Measurements from ENCODE around the gene LINC00305.

The LINC00305 gene

GRCh38 chr18:64148988-64149387 lies at the start of gene LINC00305:
Gene LINC00305, minus strand, starts transcription at chr18:64149088.
- DNase-seq (ENCODE audit: low spot score): no peak

- DNase-seq (ENCODE audit: low spot score): no peak
Measured at GRCh38 chr18:64191069-64191468, 42.2 kb upstream of the LINC00305 start.

GRCh38 chr18:64185987-64186386 lies 37.1 kb upstream of the LINC00305 start:
- no peak for DNase-seq (ENCODE audit: low spot score)

GRCh38 chr18:64183665-64184064 lies 34.8 kb upstream of the LINC00305 start:
- DNase-seq (ENCODE audit: low spot score): no peak

GRCh38 chr18:64180617-64181016 lies 31.7 kb upstream of the LINC00305 start:
- DNase-seq (ENCODE audit: low spot score): no peak

GRCh38 chr18:64180171-64180570 lies 31.3 kb upstream of the LINC00305 start:
- DNase-seq (ENCODE audit: low spot score): no peak

GRCh38 chr18:64179556-64180080 lies 30.7 kb upstream of the LINC00305 start:
- DNase-seq (ENCODE audit: low spot score): no peak

GRCh38 chr18:64178860-64179259 lies 30.0 kb upstream of the LINC00305 start:
- DNase-seq (ENCODE audit: low spot score): no peak

- DNase-seq (ENCODE audit: low spot score): no peak
Measured at GRCh38 chr18:64175432-64175831, 26.5 kb upstream of the LINC00305 start.

GRCh38 chr18:64171576-64171975 lies 22.7 kb upstream of the LINC00305 start:
- DNase-seq (ENCODE audit: low spot score): no peak

- no peak for DNase-seq (ENCODE audit: low spot score)
Measured at GRCh38 chr18:64167408-64167925, 18.6 kb upstream of the LINC00305 start.

GRCh38 chr18:64165906-64166305 lies 17.0 kb upstream of the LINC00305 start:
- DNase-seq (ENCODE audit: low spot score): no peak

GRCh38 chr18:64164883-64165282 lies 16.0 kb upstream of the LINC00305 start:
- DNase-seq (ENCODE audit: low spot score): peak; percentile 15

- peak; percentile 14 for DNase-seq (ENCODE audit: low spot score)
Measured at GRCh38 chr18:64149916-64150438, 1.1 kb upstream of the LINC00305 start.

GRCh38 chr18:64142904-64143303 lies 6.0 kb downstream of the LINC00305 start:
- DNase-seq (ENCODE audit: low spot score): no peak

GRCh38 chr18:64137914-64138313 lies 11.0 kb downstream of the LINC00305 start:
- DNase-seq (ENCODE audit: low spot score): no peak

- peak; percentile 46 for DNase-seq (ENCODE audit: low spot score)
Measured at GRCh38 chr18:64134044-64134747, 14.7 kb downstream of the LINC00305 start.

- DNase-seq (ENCODE audit: low spot score): no peak
Measured at GRCh38 chr18:64132871-64133270, 16.0 kb downstream of the LINC00305 start.

- DNase-seq (ENCODE audit: low spot score): no peak
Measured at GRCh38 chr18:64131314-64131713, 17.6 kb downstream of the LINC00305 start.

- DNase-seq (ENCODE audit: low spot score): no peak
Measured at GRCh38 chr18:64127172-64127571, 21.7 kb downstream of the LINC00305 start.

- DNase-seq (ENCODE audit: low spot score): no peak
Measured at GRCh38 chr18:64119916-64120315, 29.0 kb downstream of the LINC00305 start.

- no peak for DNase-seq (ENCODE audit: low spot score)
Measured at GRCh38 chr18:64118406-64118805, 30.5 kb downstream of the LINC00305 start.

- DNase-seq (ENCODE audit: low spot score): peak; percentile 17
Measured at GRCh38 chr18:64116571-64117175, 32.2 kb downstream of the LINC00305 start.

Measured in iPS-NIHi11 (cell line).